Germinal center (tissue), 1 donor: ENCODE data around the gene C20orf144.

Experiments used
- DNase-seq: peaks from one replicate; pipeline ENCODE4 v3.0.0; 2012; ENCODE audit warnings: mixed read lengths, low spot score

Gene C20orf144

GRCh38 chr20:33677991-33678702 lies 16.0 kb downstream of the C20orf144 start:
- no peak for DNase-seq

- peak; percentile 87 for DNase-seq
Observed at GRCh38 chr20:33679758-33680485, 17.8 kb downstream of the C20orf144 start.

- peak; percentile 1 for DNase-seq
Observed at GRCh38 chr20:33680686-33681085, 18.6 kb downstream of the C20orf144 start.

- no peak for DNase-seq
Observed at GRCh38 chr20:33681288-33681687, 19.2 kb downstream of the C20orf144 start.

GRCh38 chr20:33681728-33682353 lies 19.7 kb downstream of the C20orf144 start:
- no peak for DNase-seq

GRCh38 chr20:33684533-33685327 lies 22.6 kb downstream of the C20orf144 start:
- peak; percentile 2 for DNase-seq

- peak; percentile 88 for DNase-seq
Observed at GRCh38 chr20:33685328-33686099, 23.4 kb downstream of the C20orf144 start.

- peak; percentile 99 for DNase-seq
Observed at GRCh38 chr20:33686100-33686983, 24.2 kb downstream of the C20orf144 start, which contains the start of gene E2F1. Gene E2F1, minus strand, starts transcription at chr20:33686385. Its CDS starts 121 bp downstream, at chr20:33686264.

GRCh38 chr20:33686984-33687366 lies 24.8 kb downstream of the C20orf144 start:
- DNase-seq = no peak

GRCh38 chr20:33687370-33687915 lies 25.3 kb downstream of the C20orf144 start:
- no peak for DNase-seq

GRCh38 chr20:33687993-33688937 lies 26.1 kb downstream of the C20orf144 start:
- DNase-seq = no peak

- no peak for DNase-seq
Observed at GRCh38 chr20:33688938-33689424, 26.9 kb downstream of the C20orf144 start.

- DNase-seq = no peak
Observed at GRCh38 chr20:33689493-33689892, 27.4 kb downstream of the C20orf144 start.

- no peak for DNase-seq
Observed at GRCh38 chr20:33689973-33690372, 27.8 kb downstream of the C20orf144 start.

- no peak for DNase-seq
Observed at GRCh38 chr20:33693289-33693688, 31.2 kb downstream of the C20orf144 start.

GRCh38 chr20:33693741-33694638 lies 31.9 kb downstream of the C20orf144 start:
- DNase-seq = no peak

GRCh38 chr20:33694639-33695012 lies 32.5 kb downstream of the C20orf144 start:
- no peak for DNase-seq

- DNase-seq = no peak
Observed at GRCh38 chr20:33696448-33696847, 34.3 kb downstream of the C20orf144 start.
